ENCODE measurements around the gene STPG3. TPM values are rescaled to one million over a fixed set of nuclear protein-coding genes. Genes with fewer than 3 reads are reported as not detected.

Gene STPG3
- total and polyA plus RNA-seq, 2 of the 13 experiments (the other 11 are each of a cell fraction or from before 2014, with no cell fraction given): not detected

DNA sequence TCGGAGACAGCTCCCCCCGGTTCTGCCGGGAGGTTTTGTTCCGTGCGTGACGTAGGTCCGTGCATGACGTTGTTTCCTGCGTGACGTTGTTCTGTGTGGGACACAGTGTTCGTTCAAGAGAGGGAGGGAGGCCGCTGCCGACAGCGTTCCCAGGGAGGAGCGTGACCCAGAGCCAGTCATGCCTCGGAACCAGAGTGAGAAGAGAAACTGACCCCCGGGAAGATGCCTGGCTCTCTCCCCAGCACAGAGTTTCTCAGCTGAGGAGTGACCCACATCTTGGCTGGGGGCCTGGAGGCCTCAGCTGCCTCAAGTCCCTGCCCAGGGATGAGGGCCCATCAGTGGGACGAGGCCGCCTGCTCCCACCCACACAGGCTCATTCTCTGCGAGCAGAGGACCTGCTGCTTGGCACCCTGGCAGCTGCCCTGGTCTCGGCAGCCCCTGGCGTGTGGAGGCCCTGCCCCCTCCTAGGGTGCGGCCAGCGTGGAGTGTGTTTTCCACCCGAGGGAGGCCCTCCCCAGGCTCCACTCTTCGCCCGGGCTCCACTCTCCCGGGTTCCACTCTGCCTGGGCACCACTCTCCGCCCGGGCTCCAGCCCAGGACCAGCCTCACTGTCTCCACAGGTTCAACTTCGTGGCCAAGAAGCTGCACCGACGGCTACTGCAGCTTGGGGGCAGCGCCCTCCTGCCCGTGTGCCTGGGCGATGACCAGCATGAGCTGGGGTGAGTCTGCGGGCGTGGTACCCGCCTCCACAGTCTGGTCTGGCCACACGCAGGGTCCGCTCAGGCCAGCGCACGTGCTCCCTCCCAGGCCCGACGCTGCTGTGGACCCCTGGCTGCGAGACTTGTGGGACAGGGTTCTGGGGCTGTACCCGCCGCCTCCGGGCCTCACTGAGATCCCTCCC lies 37.7 kb upstream of the STPG3 start (continued):
- TF ChIP-seq, protein P1, sequence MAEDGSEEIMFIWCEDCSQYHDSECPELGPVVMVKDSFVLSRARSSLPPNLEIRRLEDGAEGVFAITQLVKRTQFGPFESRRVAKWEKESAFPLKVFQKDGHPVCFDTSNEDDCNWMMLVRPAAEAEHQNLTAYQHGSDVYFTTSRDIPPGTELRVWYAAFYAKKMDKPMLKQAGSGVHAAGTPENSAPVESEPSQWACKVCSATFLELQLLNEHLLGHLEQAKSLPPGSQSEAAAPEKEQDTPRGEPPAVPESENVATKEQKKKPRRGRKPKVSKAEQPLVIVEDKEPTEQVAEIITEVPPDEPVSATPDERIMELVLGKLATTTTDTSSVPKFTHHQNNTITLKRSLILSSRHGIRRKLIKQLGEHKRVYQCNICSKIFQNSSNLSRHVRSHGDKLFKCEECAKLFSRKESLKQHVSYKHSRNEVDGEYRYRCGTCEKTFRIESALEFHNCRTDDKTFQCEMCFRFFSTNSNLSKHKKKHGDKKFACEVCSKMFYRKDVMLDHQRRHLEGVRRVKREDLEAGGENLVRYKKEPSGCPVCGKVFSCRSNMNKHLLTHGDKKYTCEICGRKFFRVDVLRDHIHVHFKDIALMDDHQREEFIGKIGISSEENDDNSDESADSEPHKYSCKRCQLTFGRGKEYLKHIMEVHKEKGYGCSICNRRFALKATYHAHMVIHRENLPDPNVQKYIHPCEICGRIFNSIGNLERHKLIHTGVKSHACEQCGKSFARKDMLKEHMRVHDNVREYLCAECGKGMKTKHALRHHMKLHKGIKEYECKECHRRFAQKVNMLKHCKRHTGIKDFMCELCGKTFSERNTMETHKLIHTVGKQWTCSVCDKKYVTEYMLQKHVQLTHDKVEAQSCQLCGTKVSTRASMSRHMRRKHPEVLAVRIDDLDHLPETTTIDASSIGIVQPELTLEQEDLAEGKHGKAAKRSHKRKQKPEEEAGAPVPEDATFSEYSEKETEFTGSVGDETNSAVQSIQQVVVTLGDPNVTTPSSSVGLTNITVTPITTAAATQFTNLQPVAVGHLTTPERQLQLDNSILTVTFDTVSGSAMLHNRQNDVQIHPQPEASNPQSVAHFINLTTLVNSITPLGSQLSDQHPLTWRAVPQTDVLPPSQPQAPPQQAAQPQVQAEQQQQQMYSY (CRISPR knock-in tag; IDR thresholded peaks at IDR 0.05): no peak
- no peak for TF ChIP-seq ZNF816 (CRISPR knock-in tag; IDR thresholded peaks at IDR 0.05; ENCODE audit: borderline replicate concordance)
- TF ChIP-seq ZNF333 (CRISPR knock-in tag; IDR thresholded peaks at IDR 0.05; ENCODE audit: borderline replicate concordance): no peak
- TF ChIP-seq NPAS2 (CRISPR knock-in tag; IDR thresholded peaks at IDR 0.05; ENCODE audit: borderline replicate concordance): no peak
- TF ChIP-seq RAD21 (CRISPR knock-in tag; IDR thresholded peaks at IDR 0.05): peak; percentile 56; the same call in 1 of the 2 replicates

DNA sequence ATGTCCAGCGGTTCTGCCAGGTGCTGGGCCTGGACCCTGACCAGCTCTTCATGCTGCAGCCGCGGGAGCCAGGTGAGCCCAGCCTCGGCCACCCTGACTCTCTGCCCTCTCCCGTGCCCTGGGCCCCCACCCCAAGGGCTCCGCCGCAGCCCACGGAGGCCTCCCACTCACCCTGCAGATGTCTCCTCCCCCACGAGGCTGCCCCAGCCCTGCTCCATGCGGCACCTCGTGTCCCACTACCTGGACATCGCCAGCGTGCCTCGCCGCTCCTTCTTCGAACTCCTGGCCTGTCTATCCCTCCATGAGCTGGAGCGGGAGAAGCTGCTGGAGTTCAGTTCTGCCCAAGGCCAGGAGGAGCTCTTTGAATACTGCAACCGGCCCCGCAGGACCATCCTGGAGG lies 36.5 kb upstream of the STPG3 start:
- in situ Hi-C loops (cut with HindIII; ENCODE audit: extremely low pct_ligation_motif_present, low pct_unique_long_range_greater_than_20kb): no loop called here
- 96% methylated on average over 14 of the region's 19 CpGs for WGBS (ENCODE audit: low lambda C conversion rate)

More for the DNA sequence above, 36.5 kb upstream of the STPG3 start:
- DNase-seq (ENCODE audit: low spot score): no peak
- Histone ChIP-seq H3K9me3 (ENCODE audit: low read length) (no peaks in the 10 kb centered on the region), H3K36me3 (replicated peaks in 1 of 2; ENCODE audit: control insufficient read depth in 1 of 2, insufficient read depth in 2 of 2, low read length in 2 of 2) (no peaks in the 10 kb centered on the region; a peak in 1 of 5 replicates), H4K20me1 (ENCODE audit: insufficient read depth, low read length) (peaks cover 4% of the 10 kb centered on the region; the same call in 1 of the 2 replicates), H3K4me3 (replicated peaks in 1 of 3; ENCODE audit: insufficient read depth in 1 of 3, low read depth in 2 of 3, low read length in 3 of 3) (no peak overlapping the region), H3K27me3 (ENCODE audit: control insufficient read depth in 1 of 2, insufficient read depth in 2 of 2, low read length in 2 of 2) (no peaks in the 10 kb centered on the region), H3K27ac (ENCODE audit: extremely low read length, insufficient read depth, low read length) (no peak overlapping the region), H3K9ac (ENCODE audit: insufficient read depth, low read depth, low read length) (no peak overlapping the region), H3K79me2 (ENCODE audit: insufficient read depth, low read length) (peaks cover 3% of the 10 kb centered on the region), H3K4me1 (ENCODE audit: insufficient read depth, low read length) (peaks cover 28% of the 10 kb centered on the region), H2AFZ (ENCODE audit: low read length) (no peak overlapping the region), H3K4me2 (ENCODE audit: low read depth, low read length) (no peak overlapping the region)
- BruUV-seq (replicated peaks): no TSS peak
- ChIA-PET POLR2A (interaction anchor here (1.3 kb wide), 1 partner anchor 15 kb away, joined by 3 read pairs; no protein-coding TSS in a partner anchor), CTCF (ENCODE audit: low intra/inter-chr PET ratio, low total read pairs) (no interaction called here)
- FAIRE-seq: no peak
- no peak for TF ChIP-seq HMG20B (CRISPR knock-in tag; conservative IDR thresholded peaks at IDR 0.05)
- TF ChIP-seq AGO2 (optimal IDR thresholded peaks at IDR 0.05; ENCODE audit: low read depth, low read length): peak; percentile 1
- TF ChIP-seq, protein P2, sequence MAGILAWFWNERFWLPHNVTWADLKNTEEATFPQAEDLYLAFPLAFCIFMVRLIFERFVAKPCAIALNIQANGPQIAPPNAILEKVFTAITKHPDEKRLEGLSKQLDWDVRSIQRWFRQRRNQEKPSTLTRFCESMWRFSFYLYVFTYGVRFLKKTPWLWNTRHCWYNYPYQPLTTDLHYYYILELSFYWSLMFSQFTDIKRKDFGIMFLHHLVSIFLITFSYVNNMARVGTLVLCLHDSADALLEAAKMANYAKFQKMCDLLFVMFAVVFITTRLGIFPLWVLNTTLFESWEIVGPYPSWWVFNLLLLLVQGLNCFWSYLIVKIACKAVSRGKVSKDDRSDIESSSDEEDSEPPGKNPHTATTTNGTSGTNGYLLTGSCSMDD (CRISPR knock-in tag; IDR thresholded peaks at IDR 0.05): no peak
- TF ChIP-seq SP4 (CRISPR knock-in tag; IDR thresholded peaks at IDR 0.05): no peak
- no peak for ATAC-seq
- intact Hi-C loops (cut with micrococcal nuclease; ENCODE audit: unreplicated experiment): no loop called here

Data from HepG2 (cell line).